Lung microvascular endothelial cell (primary cell): ENCODE results near the gene SDC3. TPM values are rescaled to one million over a fixed set of nuclear protein-coding genes. Genes with fewer than 3 reads are reported as not detected.

ENCODE experiments used
- DNase-seq, 2 donors: peaks; one replicate each; pipeline versions ENCODE4 v3.0.0 to v3.0.0-alpha.2; 2010; ENCODE audit warnings: low read depth in 2 of 2
- total RNA-seq: library from RNA; depleted of rRNA; stranded (reverse); fragments of >200 nt; gene quantifications from 2 replicates; pipeline ENCODE4 v1.2.1, GENCODE V29; 2014

The SDC3 gene
- total RNA-seq, 1 donor from 2014 or later: 42.9 TPM

- no peak for DNase-seq
Observed at GRCh38 chr1:30823627-30823968, 85.0 kb downstream of the SDC3 start.

DNA sequence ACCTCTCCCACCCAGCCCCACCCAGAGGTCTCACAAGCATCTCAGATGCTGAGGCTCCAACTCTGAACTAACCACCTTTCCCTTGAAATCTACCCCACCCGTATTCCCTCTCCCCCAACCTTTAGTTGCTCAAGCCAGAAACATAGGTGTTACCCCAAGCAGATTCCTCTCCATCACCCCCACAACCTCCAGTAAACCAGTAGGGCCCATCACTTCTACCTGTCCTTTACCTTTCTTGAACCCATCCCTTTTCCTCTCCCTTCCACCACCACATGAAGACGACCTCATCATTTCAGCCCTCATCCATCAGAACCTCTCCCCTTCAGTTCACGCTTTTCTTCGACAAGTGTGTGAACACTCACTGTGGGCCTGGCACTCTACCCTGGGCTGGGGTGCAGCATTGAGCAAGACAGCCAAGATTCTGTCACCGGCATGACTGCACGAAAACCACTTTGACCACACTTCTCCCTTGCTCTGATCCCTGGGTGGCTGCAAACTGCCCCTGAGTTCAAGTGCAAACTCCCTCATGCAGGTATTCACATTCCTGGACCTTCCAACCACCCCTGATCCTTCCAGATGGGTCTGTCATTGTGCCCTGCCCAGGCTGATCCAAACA lies 85.5 kb downstream of the SDC3 start:
- DNase-seq: no peak

DNA sequence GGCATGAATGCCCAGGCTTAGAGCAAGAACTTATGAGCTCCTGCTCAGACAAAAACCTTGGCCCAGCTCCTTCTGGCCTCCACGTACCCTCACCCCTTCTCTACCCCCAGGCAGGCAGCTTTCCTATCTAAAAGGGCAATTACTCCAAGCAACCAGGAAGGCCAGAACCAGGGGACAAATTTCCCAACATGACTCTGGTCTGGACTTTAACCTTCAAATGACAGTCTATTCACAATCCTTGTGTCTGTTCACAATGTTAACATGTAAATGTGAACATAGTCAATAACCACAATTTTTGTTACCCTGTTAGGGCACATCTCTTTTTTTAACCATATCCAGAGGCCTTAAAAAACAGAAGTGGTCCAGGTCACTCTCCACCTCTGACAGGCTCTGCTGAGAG lies 86.6 kb downstream of the SDC3 start:
- no peak for DNase-seq

DNA sequence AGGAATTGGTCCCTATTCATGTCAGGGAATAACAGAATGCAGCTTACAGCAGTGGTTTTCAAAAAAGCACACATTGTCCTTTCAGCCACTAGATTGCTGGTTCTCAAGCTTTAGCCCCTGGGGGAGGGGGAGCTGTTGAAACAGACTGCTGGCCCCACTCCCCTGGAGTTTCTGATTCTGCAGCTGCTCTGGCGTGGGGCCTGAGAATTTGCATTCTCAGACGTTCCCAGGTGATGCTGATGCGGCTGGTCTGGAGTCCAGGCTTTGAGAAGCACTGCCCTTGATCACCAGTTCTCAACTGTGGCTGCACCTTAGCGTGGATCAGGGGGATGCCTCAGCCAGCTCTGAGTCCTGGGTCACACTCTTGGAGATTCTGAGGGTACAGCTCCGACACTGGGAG lies 88.3 kb downstream of the SDC3 start:
- no peak for DNase-seq

Other genes starting within 250 kb of the SDC3 start
- under 0.01 TPM in 2 replicates for gene MATN1, start 185.2 kb downstream of the SDC3 start, total RNA-seq
- gene LAPTM5, start 151.0 kb downstream of the SDC3 start, total RNA-seq: 33.8 and 66.7 TPM in 2 replicates
- 47.5 and 57.5 TPM in 2 replicates for gene PUM1, start 157.0 kb upstream of the SDC3 start, total RNA-seq